ENCODE measurements around the gene CARNS1. TPM values are rescaled to one million over a fixed set of nuclear protein-coding genes. Genes with fewer than 3 reads are reported as not detected.
A peak's percentile ranks its signal among the peaks of the same experiment; 100 is the strongest.

The CARNS1 gene
- total and polyA plus RNA-seq, 7 experiments from 2014 or later: 0.53 to 14.2 (median 4.3) TPM

DNA sequence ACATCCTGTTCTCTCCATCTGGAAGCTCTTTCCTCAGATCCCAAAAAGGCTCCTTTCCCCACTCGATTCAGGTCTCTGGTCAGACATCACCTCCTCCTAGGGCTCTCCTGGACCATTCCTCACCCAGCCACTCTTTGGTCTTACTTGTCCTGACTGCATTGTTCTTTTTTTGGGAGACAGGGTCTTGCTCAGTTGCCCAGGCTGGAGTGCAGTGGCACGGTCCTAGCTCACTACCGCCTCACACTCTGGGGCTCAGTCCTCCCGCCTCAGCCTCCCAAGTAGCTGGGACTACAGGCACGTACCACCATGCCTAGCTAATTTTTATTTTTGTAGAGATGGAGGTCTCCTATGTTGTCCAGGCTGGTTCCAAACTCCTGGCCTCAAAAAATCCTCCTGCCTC, 30.0 kb downstream of the CARNS1 start:
- Mint-ChIP-seq H3K36me3 (peaks cover 0 to 4% (median 0%) of the 10 kb centered on the region in 5 donors), H3K27ac (peak overlapping the region; percentile 89 to 99 (median 96)), H3K4me1 (peaks cover 52 to 93% (median 69%) of the 10 kb centered on the region in 7 donors), H3K27me3 (no peaks in the 10 kb centered on the region), H3K9me3 (no peaks in the 10 kb centered on the region), H3K4me3 (peak overlapping the region; percentile 68 to 83 (median 80))
- Histone ChIP-seq H3K27me3 (ENCODE audit: control insufficient read depth in 2 of 2, insufficient read depth in 2 of 2, low read length in 2 of 2) (no peaks in the 10 kb centered on the region), H3K4me1 (ENCODE audit: control insufficient read depth in 2 of 2, insufficient read depth in 2 of 2, low read length in 2 of 2) (peaks cover 38 to 76% of the 10 kb centered on the region in 2 donors), H3K4me3 (ENCODE audit: low read length) (peak overlapping the region; percentile 49), H3K27ac (ENCODE audit: low read depth, low read length) (peak overlapping the region; percentile 85), H3K9me3 (ENCODE audit: control insufficient read depth in 2 of 3, low read length in 3 of 3) (no peaks in the 10 kb centered on the region), H3K36me3 (ENCODE audit: control insufficient read depth in 2 of 3, insufficient read depth in 3 of 3, low read length in 3 of 3) (no peaks in the 10 kb centered on the region)
- DNase-seq (no peak), ATAC-seq (no peak)
- CTCF ChIA-PET: interaction anchor here (0.6 to 0.7 kb wide), 2 partner anchors 63 to 1946 kb away, joined by 3 to 6 read pairs; no protein-coding TSS in a partner anchor
- intact Hi-C loops (cut with micrococcal nuclease): no loop called here
- POLR2A ChIA-PET: interaction anchor here (0.7 to 11.9 kb wide), 9 partner anchors 15 to 43 kb away, joined by 3 to 206 read pairs (median 5); partner anchors contain the start of genes CABP4, PPP1CA, RPS6KB2 and TBC1D10C

DNA sequence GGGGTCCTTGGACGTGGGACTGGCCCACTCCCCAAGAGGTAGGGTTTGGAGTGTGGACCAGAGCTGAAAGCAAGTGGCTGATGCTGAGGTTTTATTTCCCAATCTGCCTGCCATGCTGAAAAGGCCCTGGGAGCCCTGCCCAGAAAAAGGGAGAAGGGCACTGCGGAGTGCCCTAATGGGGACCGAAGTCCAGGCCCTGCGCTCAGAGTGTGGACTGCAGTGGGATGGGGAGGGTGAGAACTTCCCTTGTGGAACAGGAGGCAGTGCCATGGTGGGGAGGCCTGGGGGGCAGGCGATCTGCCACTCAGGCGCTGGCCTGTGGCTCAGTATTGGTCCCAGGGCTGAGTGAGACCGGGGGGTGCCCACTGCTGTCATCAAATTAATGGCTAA, 32.7 kb downstream of the CARNS1 start:
- peak overlapping the region in 8 of 9 donors; percentile 31 to 99 (median 96) for H3K27ac Mint-ChIP-seq
- Histone ChIP-seq H3K9me3 (ENCODE audit: control insufficient read depth in 2 of 3, low read length in 3 of 3) (no peaks in the 10 kb centered on the region), H3K4me3 (ENCODE audit: low read length) (no peak overlapping the region), H3K27ac (ENCODE audit: low read depth, low read length) (peak overlapping the region; percentile 24), H3K4me1 (ENCODE audit: control insufficient read depth in 2 of 2, insufficient read depth in 2 of 2, low read length in 2 of 2) (peaks cover 38 to 56% of the 10 kb centered on the region in 2 donors), H3K27me3 (ENCODE audit: control insufficient read depth in 2 of 2, insufficient read depth in 2 of 2, low read length in 2 of 2) (no peaks in the 10 kb centered on the region), H3K36me3 (ENCODE audit: control insufficient read depth in 2 of 3, insufficient read depth in 3 of 3, low read length in 3 of 3) (no peaks in the 10 kb centered on the region)
- no peaks in the 10 kb centered on the region for H3K9me3 Mint-ChIP-seq
- no peaks in the 10 kb centered on the region for H3K27me3 Mint-ChIP-seq
- H3K4me3 Mint-ChIP-seq: peak overlapping the region in 6 of 10 donors; percentile 7 to 72 (median 20)
- peaks cover 41 to 80% (median 50%) of the 10 kb centered on the region in 7 donors for H3K4me1 Mint-ChIP-seq
- intact Hi-C loops (cut with micrococcal nuclease): no loop called here
- ATAC-seq: no peak
- ChIA-PET POLR2A (interaction anchor here (0.6 to 11.9 kb wide), 11 partner anchors 10 to 51 kb away, joined by 3 to 206 read pairs (median 4); partner anchors contain the start of genes AIP, CABP4, PPP1CA and PTPRCAP), CTCF (interaction anchor here (1.4 kb wide), 1 partner anchor 17 kb away, joined by 3 read pairs; no protein-coding TSS in a partner anchor)
- DNase-seq: no peak
- H3K36me3 Mint-ChIP-seq: no peaks in the 10 kb centered on the region

DNA sequence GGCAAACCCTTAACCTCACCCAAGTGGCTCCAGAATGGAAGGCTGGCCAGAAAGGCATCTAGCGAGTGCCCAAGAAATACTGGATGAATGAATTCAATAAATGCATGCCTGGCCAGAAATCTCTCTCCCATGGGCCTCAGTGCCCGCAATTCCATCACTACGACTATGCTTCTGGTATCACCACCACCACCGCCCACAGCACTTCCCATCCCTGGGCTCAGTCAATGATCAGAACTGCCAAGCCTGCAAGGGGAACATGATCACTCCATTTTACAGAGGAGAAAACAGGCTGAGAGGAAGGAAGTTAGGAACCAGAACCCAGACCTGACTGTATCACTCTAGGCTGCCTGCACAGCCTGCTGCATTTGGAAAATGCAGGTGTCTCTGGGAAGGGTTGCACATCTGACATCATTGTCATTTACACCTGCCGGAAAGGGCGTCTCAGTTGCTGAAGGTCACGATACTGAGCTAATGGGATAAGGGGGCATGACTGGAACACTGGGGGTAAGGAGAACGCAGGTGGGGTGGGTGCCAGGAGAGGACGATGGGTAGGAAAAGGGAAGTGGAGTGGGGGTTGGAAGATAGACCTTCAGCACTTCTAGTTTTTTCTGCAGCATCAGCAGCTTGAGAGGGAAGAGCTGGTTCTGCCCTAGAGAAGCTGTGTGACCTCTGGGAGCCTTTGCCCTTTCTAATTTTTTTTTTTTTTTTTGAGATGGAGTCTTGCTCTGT, 33.8 kb downstream of the CARNS1 start:
- peak overlapping the region in 7 of 9 donors; percentile 4 to 91 (median 77) for H3K27ac Mint-ChIP-seq
- POLR2A ChIA-PET: interaction anchor here (1.0 to 11.9 kb wide), 6 partner anchors 11 to 52 kb away, joined by 3 to 206 read pairs (median 10); partner anchors contain the start of genes AIP, CABP4, PTPRCAP and TMEM134

DNA sequence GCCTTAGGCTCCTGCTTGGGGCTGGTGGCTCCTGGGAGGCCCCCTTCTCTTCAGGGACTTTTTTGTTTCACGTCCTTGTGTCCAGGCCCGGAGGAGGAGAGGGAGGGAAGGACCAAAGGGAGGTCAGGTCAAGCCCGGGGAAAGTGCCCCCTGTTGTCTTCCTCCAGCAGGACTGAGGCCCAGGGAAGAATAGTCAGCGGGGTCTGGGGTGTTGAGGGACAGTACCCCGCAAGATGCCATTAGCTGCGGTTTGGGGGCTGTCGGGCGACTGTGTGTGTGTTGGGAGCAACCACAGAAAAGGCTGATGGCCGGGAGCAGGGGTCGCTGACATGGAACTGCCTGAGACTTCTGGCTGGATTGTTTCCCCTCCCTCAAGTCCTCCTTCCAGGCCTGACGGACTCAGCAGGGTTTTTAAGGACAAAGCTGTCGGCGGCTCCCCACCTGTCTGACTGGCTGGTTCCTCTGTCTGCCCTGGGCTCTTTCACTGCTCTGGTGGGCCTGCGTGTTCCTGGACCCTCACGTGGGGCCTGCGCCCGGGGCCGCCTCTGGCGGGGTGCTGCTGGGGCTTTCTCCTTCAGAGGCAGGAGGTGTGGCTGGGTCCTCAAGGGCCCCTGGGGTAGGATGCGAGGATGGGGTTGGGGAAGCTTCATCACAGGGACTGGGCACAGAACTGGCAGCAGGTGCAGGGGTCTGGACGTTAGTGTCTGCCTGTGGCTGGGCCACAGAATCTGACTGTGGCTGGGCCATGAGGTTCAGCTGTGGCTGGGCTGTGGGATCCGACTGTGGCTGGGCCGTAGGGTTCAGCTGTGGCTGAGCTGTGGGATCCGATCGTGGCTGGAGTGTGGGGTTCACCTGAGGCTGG, 35.5 kb downstream of the CARNS1 start:
- no peak overlapping the region for H3K4me3 ChIP-seq (ENCODE audit: low read length)
- ChIA-PET CTCF (interaction anchor here (0.8 to 1.3 kb wide), 2 partner anchors 12 to 84 kb away, joined by 3 read pairs; no protein-coding TSS in a partner anchor), POLR2A (interaction anchor here (0.6 to 11.9 kb wide), 13 partner anchors 11 to 172 kb away, joined by 3 to 206 read pairs (median 3); partner anchors contain the start of genes AIP, CABP4, POLD4 and PTPRCAP)
- Mint-ChIP-seq H3K4me3 (peak overlapping the region in 3 of 10 donors; percentile 27 to 69 (median 31)), H3K27ac (peak overlapping the region in 4 of 9 donors; percentile 17 to 68 (median 46)), H3K4me1 (peaks cover 26 to 55% (median 28%) of the 10 kb centered on the region in 7 donors), H3K36me3 (no peaks in the 10 kb centered on the region), H3K27me3 (no peaks in the 10 kb centered on the region), H3K9me3 (peaks cover 0 to 2% (median 0%) of the 10 kb centered on the region in 11 donors)
- no peak for ATAC-seq
- intact Hi-C loops (cut with micrococcal nuclease): no loop called here
- no peak for DNase-seq
- H3K36me3 ChIP-seq (ENCODE audit: control insufficient read depth in 2 of 3, insufficient read depth in 3 of 3, low read length in 3 of 3): no peaks in the 10 kb centered on the region
- no peaks in the 10 kb centered on the region for H3K9me3 ChIP-seq (ENCODE audit: control insufficient read depth in 2 of 3, low read length in 3 of 3)
- no peak overlapping the region for H3K27ac ChIP-seq (ENCODE audit: low read depth, low read length)
- H3K27me3 ChIP-seq (ENCODE audit: control insufficient read depth in 2 of 2, insufficient read depth in 2 of 2, low read length in 2 of 2): no peaks in the 10 kb centered on the region
- peaks cover 16 to 35% of the 10 kb centered on the region in 2 donors for H3K4me1 ChIP-seq (ENCODE audit: control insufficient read depth in 2 of 2, insufficient read depth in 2 of 2, low read length in 2 of 2)

More for the DNA sequence above, 33.8 kb downstream of the CARNS1 start:
- peaks cover 41 to 72% (median 46%) of the 10 kb centered on the region in 7 donors for H3K4me1 Mint-ChIP-seq
- intact Hi-C loops (cut with micrococcal nuclease): no loop called here
- H3K36me3 Mint-ChIP-seq: no peaks in the 10 kb centered on the region
- peaks cover 33 to 52% of the 10 kb centered on the region in 2 donors for H3K4me1 ChIP-seq (ENCODE audit: control insufficient read depth in 2 of 2, insufficient read depth in 2 of 2, low read length in 2 of 2)
- H3K36me3 ChIP-seq (ENCODE audit: control insufficient read depth in 2 of 3, insufficient read depth in 3 of 3, low read length in 3 of 3): no peaks in the 10 kb centered on the region
- no peak overlapping the region for H3K27ac ChIP-seq (ENCODE audit: low read depth, low read length)
- H3K9me3 Mint-ChIP-seq: no peaks in the 10 kb centered on the region
- H3K4me3 ChIP-seq (ENCODE audit: low read length): no peak overlapping the region
- H3K9me3 ChIP-seq (ENCODE audit: control insufficient read depth in 2 of 3, low read length in 3 of 3): no peaks in the 10 kb centered on the region
- ATAC-seq (no peak), DNase-seq (no peak)
- H3K27me3 ChIP-seq (ENCODE audit: control insufficient read depth in 2 of 2, insufficient read depth in 2 of 2, low read length in 2 of 2): no peaks in the 10 kb centered on the region
- CTCF ChIA-PET: interaction anchor here (1.4 kb wide), 1 partner anchor 16 kb away, joined by 3 read pairs; no protein-coding TSS in a partner anchor
- no peaks in the 10 kb centered on the region for H3K27me3 Mint-ChIP-seq
- H3K4me3 Mint-ChIP-seq: peak overlapping the region in 8 of 10 donors; percentile 12 to 65 (median 28)

DNA sequence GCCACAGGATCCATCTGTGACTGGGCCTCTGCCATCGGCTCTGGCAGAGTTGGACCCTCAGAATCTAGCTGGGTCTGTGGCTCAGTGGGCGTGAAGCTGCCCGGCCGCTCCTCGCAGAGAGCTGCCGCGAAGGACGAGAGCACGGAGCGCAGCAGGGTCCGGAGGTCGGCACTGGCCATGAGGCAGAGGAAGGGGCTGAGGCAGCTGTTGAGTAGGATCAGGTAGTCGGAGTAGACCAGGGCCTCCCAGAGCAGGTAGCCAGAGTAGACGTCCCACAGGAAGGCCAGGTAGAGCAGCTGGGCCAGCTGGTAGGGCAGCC, 36.1 kb downstream of the CARNS1 start:
- Histone ChIP-seq H3K4me1 (ENCODE audit: control insufficient read depth in 2 of 2, insufficient read depth in 2 of 2, low read length in 2 of 2) (peaks cover 14 to 31% of the 10 kb centered on the region in 2 donors), H3K36me3 (ENCODE audit: control insufficient read depth in 2 of 3, insufficient read depth in 3 of 3, low read length in 3 of 3) (no peaks in the 10 kb centered on the region), H3K27ac (ENCODE audit: low read depth, low read length) (no peak overlapping the region), H3K9me3 (ENCODE audit: control insufficient read depth in 2 of 3, low read length in 3 of 3) (no peaks in the 10 kb centered on the region), H3K4me3 (ENCODE audit: low read length) (no peak overlapping the region), H3K27me3 (ENCODE audit: control insufficient read depth in 2 of 2, insufficient read depth in 2 of 2, low read length in 2 of 2) (no peaks in the 10 kb centered on the region)
- no peak for DNase-seq
- peaks cover 0 to 2% (median 0%) of the 10 kb centered on the region in 11 donors for H3K9me3 Mint-ChIP-seq
- H3K4me3 Mint-ChIP-seq: peak overlapping the region in 3 of 10 donors; percentile 27 to 69 (median 31)
- H3K36me3 Mint-ChIP-seq: no peaks in the 10 kb centered on the region
- intact Hi-C loops (cut with micrococcal nuclease): no loop called here
- H3K27ac Mint-ChIP-seq: peak overlapping the region in 3 of 9 donors; percentile 17 to 68 (median 30)
- ChIA-PET CTCF (interaction anchor here (0.8 to 1.3 kb wide), 2 partner anchors 13 to 83 kb away, joined by 3 read pairs; no protein-coding TSS in a partner anchor), POLR2A (interaction anchor here (0.5 to 11.9 kb wide), 12 partner anchors 8 to 150 kb away, joined by 3 to 206 read pairs (median 3); partner anchors contain the start of genes AIP, CABP4, CORO1B and PTPRCAP)
- H3K27me3 Mint-ChIP-seq: no peaks in the 10 kb centered on the region
- ATAC-seq: no peak
- H3K4me1 Mint-ChIP-seq: peaks cover 20 to 49% (median 24%) of the 10 kb centered on the region in 7 donors

Measured in naive thymus-derived CD4-positive, alpha-beta T cell (primary cell).